ENCODE results near the gene AMDHD2. TPM values are rescaled to one million over a fixed set of nuclear protein-coding genes. Genes with fewer than 3 reads are reported as not detected.

Gene AMDHD2
- polyA plus RNA-seq, 3 donors: 14.6 to 29.5 (median 29.5) TPM

Other genes starting within 250 kb of the AMDHD2 start
- gene ABCA3, start 179.6 kb upstream of the AMDHD2 start, polyA plus RNA-seq: 10 to 100 TPM in 1 of 3 donors, 1 to 10 TPM in 2; 6.8 to 11.6 (median 8.0) TPM
- 1 to 10 TPM; 1.0 to 1.4 (median 1.4) TPM for gene CCNF, start 90.9 kb upstream of the AMDHD2 start, polyA plus RNA-seq
- gene TEDC2, start 60.3 kb upstream of the AMDHD2 start, polyA plus RNA-seq: under 1 TPM; 0.38 to 0.92 (median 0.45) TPM
- gene NTN3, start 49.1 kb upstream of the AMDHD2 start, polyA plus RNA-seq: under 1 TPM in 2 of 3 donors, not detected in 1; 0.06 to 0.24 TPM
- gene TBC1D24, start 45.2 kb upstream of the AMDHD2 start, polyA plus RNA-seq: 10 to 100 TPM in 1 of 3 donors, 1 to 10 TPM in 2; 6.6 to 11.6 (median 7.8) TPM
- gene ATP6V0C, start 6.4 kb upstream of the AMDHD2 start, polyA plus RNA-seq: 100 to 1,000 TPM in 1 of 3 donors, 10 to 100 TPM in 2; 74.2 to 236 (median 89.1) TPM
- under 1 TPM; 0.45 to 0.97 (median 0.66) TPM for gene CEMP1, start 11.0 kb downstream of the AMDHD2 start, polyA plus RNA-seq
- 10 to 100 TPM; 10.6 to 19.0 (median 15.0) TPM for gene PDPK1, start 17.6 kb downstream of the AMDHD2 start, polyA plus RNA-seq
- gene KCTD5, start 162.2 kb downstream of the AMDHD2 start, polyA plus RNA-seq: 10 to 100 TPM in 2 of 3 donors, 1 to 10 TPM in 1; 6.5 to 17.1 (median 12.2) TPM
- gene PRSS27, start 199.9 kb downstream of the AMDHD2 start, polyA plus RNA-seq: 1 to 10 TPM in 2 of 3 donors, under 1 TPM in 1; 0.68 to 1.7 (median 1.3) TPM
- 100 to 1,000 TPM; 342 to 782 (median 459) TPM for gene SRRM2, start 232.3 kb downstream of the AMDHD2 start, polyA plus RNA-seq